SK-N-MC (cell line): ENCODE data around the gene CENPQ.

Experiments
- EZH2 ChIP-seq: fragments of 200-600 bp; sonication (generic); IDR thresholded peaks from one replicate; pipeline ENCODE4 v1.6.1; 2017; ENCODE audit warnings: antibody characterized with exemption
- FOXP2 ChIP-seq: optimal IDR thresholded peaks from 2 replicates; pipeline ENCODE3; 2011; ENCODE audit warnings: mild to moderate bottlenecking, moderate library complexity; ENCODE audit not compliant: insufficient read depth; ENCODE audit errors: extremely low read length, control extremely low read depth
- POLR2AphosphoS5 ChIP-seq: IDR thresholded peaks from 2 replicates; pipeline ENCODE4 v1.6.1; 2012; ENCODE audit warnings: mild to moderate bottlenecking, low read depth, low read length, borderline replicate concordance

GRCh38 chr6:49541210-49541724, 78.1 kb downstream of the CENPQ start:
- TF ChIP-seq EZH2 = no peak
- peak; percentile 65; the same call in 1 of the 2 replicates for TF ChIP-seq POLR2AphosphoS5
- peak; percentile 48 for TF ChIP-seq FOXP2
